ENCODE data around the gene PSMD4. TPM values are rescaled to one million over a fixed set of nuclear protein-coding genes. Genes with fewer than 3 reads are reported as not detected.

The PSMD4 gene
- total and polyA plus RNA-seq, 10 donors, result 90.8 to 180 (median 133) TPM

DNA sequence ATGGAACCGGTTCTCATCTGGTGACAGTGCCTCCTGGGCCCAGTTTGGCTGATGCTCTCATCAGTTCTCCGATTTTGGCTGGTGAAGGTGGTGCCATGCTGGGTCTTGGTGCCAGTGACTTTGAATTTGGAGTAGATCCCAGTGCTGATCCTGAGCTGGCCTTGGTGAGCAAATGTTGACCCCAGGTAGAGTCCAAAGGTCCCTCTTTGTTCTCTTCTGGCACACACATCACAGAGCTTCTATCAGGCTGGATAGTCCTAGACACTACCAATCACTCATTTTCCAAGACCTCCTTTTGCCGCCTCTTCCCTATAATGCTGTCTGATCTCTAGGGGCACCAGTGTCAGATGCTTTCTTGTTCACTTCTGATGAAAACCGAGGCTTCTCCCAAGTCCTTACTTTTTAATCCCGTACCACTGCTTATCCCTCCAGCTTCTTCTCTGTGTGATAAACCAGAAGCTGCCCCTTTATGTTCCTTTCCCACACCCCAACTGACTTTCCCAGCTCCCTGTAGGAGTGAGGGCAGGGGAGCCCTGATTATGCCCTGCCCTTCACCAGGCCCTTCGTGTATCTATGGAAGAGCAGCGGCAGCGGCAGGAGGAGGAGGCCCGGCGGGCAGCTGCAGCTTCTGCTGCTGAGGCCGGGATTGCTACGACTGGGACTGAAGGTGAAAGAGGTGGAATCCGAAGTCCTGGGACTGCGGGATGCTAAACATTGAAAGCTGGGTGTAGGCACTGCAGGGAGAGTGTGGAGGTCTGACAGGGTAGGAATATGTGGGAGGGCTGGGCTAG lies 11.1 kb downstream of the PSMD4 start:
- WGBS, 5 donors, result 88 to 94% (median 92%) methylated on average over 14 of the region's 14 CpGs
- no peaks in the 10 kb centered on the region for H3K27me3 ChIP-seq (replicated peaks in 1 of 7)
- intact Hi-C loops (cut with DNase I; ENCODE audit: low total_unique reads), result no loop called here
- H3K27ac ChIP-seq, result peak overlapping the region in 3 of 8 donors; percentile 65 to 73 (median 65)
- H3K9me3 ChIP-seq, result no peaks in the 10 kb centered on the region
- no peak for DNase-seq
- TF ChIP-seq POLR2AphosphoS5 (IDR thresholded peaks at IDR 0.05) (peak in 1 of 3 donors; percentile 39), POLR2A (IDR thresholded peaks at IDR 0.05) (no peak), CTCF (IDR thresholded peaks at IDR 0.05 in 8 of 11, conservative IDR thresholded peaks at IDR 0.05 in 3 of 11) (no peak)
- H3K36me3 ChIP-seq, result peaks cover 8 to 92% (median 73%) of the 10 kb centered on the region in 6 donors
- H3K4me3 ChIP-seq, result no peak overlapping the region
- H3K4me1 ChIP-seq, result peaks cover 0 to 18% (median 4%) of the 10 kb centered on the region in 6 donors

- Histone ChIP-seq H3K9me3 (no peaks in the 10 kb centered on the region), H3K27me3 (replicated peaks in 1 of 7) (no peaks in the 10 kb centered on the region), H3K4me1 (peaks cover 0 to 18% (median 4%) of the 10 kb centered on the region in 6 donors), H3K36me3 (peaks cover 8 to 97% (median 74%) of the 10 kb centered on the region in 6 donors), H3K27ac (no peak overlapping the region), H3K4me3 (no peak overlapping the region)
- WGBS, 5 donors, result 81 to 93% (median 88%) methylated on average over 3 of the region's 3 CpGs; no CpG with 5 or more reads in 1 of the 5 donors
- DNase-seq, result no peak
- no peak for TF ChIP-seq CTCF (IDR thresholded peaks at IDR 0.05 in 8 of 11, conservative IDR thresholded peaks at IDR 0.05 in 3 of 11)
- no peak for TF ChIP-seq POLR2AphosphoS5 (IDR thresholded peaks at IDR 0.05)
- no peak for TF ChIP-seq POLR2A (IDR thresholded peaks at IDR 0.05)
- intact Hi-C loops (cut with DNase I; ENCODE audit: low total_unique reads), result no loop called here
Observed at GRCh38 chr1:151266315-151266714, 11.8 kb downstream of the PSMD4 start.

GRCh38 chr1:151266821-151267220 lies 12.3 kb downstream of the PSMD4 start:
- DNase-seq, result no peak
- no peak overlapping the region for H3K4me3 ChIP-seq
- no peaks in the 10 kb centered on the region for H3K27me3 ChIP-seq (replicated peaks in 1 of 7)
- TF ChIP-seq CTCF (IDR thresholded peaks at IDR 0.05 in 8 of 11, conservative IDR thresholded peaks at IDR 0.05 in 3 of 11) (no peak), POLR2AphosphoS5 (IDR thresholded peaks at IDR 0.05) (no peak), POLR2A (IDR thresholded peaks at IDR 0.05) (no peak)
- H3K9me3 ChIP-seq, result no peaks in the 10 kb centered on the region
- H3K4me1 ChIP-seq, result peaks cover 0 to 18% (median 4%) of the 10 kb centered on the region in 6 donors
- WGBS, 5 donors, result 76 to 84% (median 79%) methylated on average over 8 of the region's 8 CpGs
- no peak overlapping the region for H3K27ac ChIP-seq
- intact Hi-C loops (cut with DNase I; ENCODE audit: low total_unique reads), result no loop called here
- peaks cover 8 to 98% (median 74%) of the 10 kb centered on the region in 6 donors for H3K36me3 ChIP-seq

GRCh38 chr1:151267760-151268159 lies 13.2 kb downstream of the PSMD4 start:
- H3K27ac ChIP-seq, result peak overlapping the region in 1 of 8 donors; percentile 9
- DNase-seq, result no peak
- H3K36me3 ChIP-seq, result peaks cover 8 to 96% (median 67%) of the 10 kb centered on the region in 6 donors
- TF ChIP-seq POLR2AphosphoS5 (IDR thresholded peaks at IDR 0.05) (no peak), POLR2A (IDR thresholded peaks at IDR 0.05) (no peak), CTCF (IDR thresholded peaks at IDR 0.05 in 8 of 11, conservative IDR thresholded peaks at IDR 0.05 in 3 of 11) (no peak)
- H3K27me3 ChIP-seq (replicated peaks in 1 of 7), result no peaks in the 10 kb centered on the region
- 65 to 73% (median 72%) methylated on average over 4 of the region's 4 CpGs for WGBS, 5 donors
- no peaks in the 10 kb centered on the region for H3K9me3 ChIP-seq
- peaks cover 0 to 18% (median 4%) of the 10 kb centered on the region in 6 donors for H3K4me1 ChIP-seq
- intact Hi-C loops (cut with DNase I; ENCODE audit: low total_unique reads), result no loop called here
- H3K4me3 ChIP-seq, result no peak overlapping the region
